Measurements from ENCODE around the gene SERP1. TPM values are rescaled to one million over a fixed set of nuclear protein-coding genes. Genes with fewer than 3 reads are reported as not detected.
A peak's percentile ranks its signal among the peaks of the same experiment; 100 is the strongest.

Gene SERP1
- total RNA-seq, 4 donors from 2014 or later = 117 to 177 (median 144) TPM

DNA sequence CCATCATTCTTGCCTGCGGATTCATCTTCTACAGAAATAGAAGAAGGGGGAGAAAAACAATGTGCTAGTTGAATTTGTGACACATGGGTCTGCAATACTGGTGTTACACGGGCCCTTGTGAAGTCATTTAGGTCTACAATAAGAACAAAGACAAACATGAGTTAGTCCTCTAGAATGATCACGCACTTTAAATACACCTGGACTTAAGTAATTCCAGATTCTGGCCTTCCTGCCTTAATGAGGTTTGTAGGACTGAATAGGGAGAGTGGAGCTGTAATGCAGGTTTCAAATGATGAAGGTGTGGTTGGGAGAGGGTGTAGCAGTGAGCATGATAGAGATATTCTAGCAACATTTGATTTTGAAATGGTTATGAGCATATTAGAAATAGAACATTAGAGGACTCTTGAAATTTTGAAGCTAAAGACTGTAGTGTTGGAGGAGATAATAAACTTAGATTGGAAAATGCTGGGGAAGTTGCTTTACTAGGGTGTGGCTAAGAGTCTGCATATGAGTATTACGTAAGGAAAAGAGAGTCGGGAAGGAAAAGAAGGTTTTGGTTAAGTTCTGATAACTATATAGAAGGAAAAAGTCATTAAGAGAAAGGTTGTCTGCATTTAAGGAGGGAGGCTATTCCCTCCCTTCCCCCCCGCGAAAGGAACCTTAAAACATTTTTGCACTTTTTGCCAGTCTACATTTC is 897 bp upstream of the SERP1 start:
- WGBS = 26% methylated on average over 7 of the region's 7 CpGs

DNA sequence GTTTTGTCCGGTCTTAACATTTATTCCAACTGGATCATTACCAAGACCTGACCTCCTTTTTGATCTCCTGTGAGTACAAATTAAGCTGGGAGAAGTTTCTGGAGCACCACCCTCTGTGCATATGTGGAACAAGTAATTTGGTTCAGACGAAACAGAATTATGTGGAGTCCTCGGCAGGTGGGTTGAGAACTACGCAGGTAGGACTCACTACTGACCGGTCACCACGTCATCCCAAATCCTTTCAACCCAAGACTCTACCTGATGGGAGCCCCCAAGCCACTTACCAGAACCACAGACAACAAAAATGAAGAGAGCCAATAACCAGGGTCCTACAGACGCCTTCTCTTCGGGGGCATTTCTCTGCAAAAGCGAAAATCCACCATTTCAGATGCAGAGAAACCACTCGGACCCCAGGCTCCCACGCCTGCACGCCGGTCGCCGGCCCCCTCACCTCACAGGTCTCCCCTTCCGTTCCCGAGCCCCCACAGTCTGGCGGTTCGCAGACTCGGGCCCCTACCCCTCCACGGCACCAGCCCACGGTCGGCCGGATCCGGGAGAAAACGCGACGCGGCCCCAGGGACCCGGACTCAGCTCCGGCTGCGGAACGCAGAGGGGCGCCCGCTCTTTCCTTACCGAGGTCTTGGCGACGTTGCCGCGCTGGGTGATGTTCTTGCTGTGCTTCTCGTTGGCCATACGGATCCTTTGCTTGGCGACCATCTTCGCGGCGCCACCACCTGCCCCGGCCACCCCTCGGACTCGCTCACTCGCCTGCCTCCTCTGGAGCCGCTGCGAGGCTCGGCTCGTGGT is 674 bp downstream of the SERP1 start:
- Histone ChIP-seq H3K9me3 (no peaks in the 10 kb centered on the region), H3K4me1 (peaks cover 19 to 51% (median 41%) of the 10 kb centered on the region in 4 donors), H3K36me3 (peaks cover 0 to 25% (median 18%) of the 10 kb centered on the region in 4 donors), H3K27me3 (no peaks in the 10 kb centered on the region), H3K4me3 (peak overlapping the region; percentile 72 to 95 (median 91)), H3K27ac (replicated peaks in 1 of 4) (peak overlapping the region; percentile 97 to 100 (median 98))
- 0% methylated on average over 14 of the region's 54 CpGs for WGBS
- intact Hi-C loops (cut with DNase I) = loop anchor here (2.0 to 5.0 kb wide), 2 partner anchors 57 to 135 kb away; partner anchors contain the start of gene SELENOT
- peak; percentile 93 for DNase-seq (ENCODE audit: extremely low spot score)
- TF ChIP-seq POLR2A (IDR thresholded peaks at IDR 0.05; ENCODE audit: low read depth) = no peak
- TF ChIP-seq, protein P1, sequence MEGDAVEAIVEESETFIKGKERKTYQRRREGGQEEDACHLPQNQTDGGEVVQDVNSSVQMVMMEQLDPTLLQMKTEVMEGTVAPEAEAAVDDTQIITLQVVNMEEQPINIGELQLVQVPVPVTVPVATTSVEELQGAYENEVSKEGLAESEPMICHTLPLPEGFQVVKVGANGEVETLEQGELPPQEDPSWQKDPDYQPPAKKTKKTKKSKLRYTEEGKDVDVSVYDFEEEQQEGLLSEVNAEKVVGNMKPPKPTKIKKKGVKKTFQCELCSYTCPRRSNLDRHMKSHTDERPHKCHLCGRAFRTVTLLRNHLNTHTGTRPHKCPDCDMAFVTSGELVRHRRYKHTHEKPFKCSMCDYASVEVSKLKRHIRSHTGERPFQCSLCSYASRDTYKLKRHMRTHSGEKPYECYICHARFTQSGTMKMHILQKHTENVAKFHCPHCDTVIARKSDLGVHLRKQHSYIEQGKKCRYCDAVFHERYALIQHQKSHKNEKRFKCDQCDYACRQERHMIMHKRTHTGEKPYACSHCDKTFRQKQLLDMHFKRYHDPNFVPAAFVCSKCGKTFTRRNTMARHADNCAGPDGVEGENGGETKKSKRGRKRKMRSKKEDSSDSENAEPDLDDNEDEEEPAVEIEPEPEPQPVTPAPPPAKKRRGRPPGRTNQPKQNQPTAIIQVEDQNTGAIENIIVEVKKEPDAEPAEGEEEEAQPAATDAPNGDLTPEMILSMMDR (IDR thresholded peaks at IDR 0.05) = no peak
- no peak for TF ChIP-seq POLR2AphosphoS5 (IDR thresholded peaks at IDR 0.05)
- no peak for TF ChIP-seq EP300 (IDR thresholded peaks at IDR 0.05)

More for the DNA sequence above, 897 bp upstream of the SERP1 start:
- intact Hi-C loops (cut with DNase I) = loop anchor here (2.0 to 5.0 kb wide), 2 partner anchors 55 to 136 kb away; partner anchors contain the start of gene SELENOT
- no peaks in the 10 kb centered on the region for H3K27me3 ChIP-seq
- no peak for TF ChIP-seq POLR2A (IDR thresholded peaks at IDR 0.05; ENCODE audit: low read depth)
- TF ChIP-seq EP300 (IDR thresholded peaks at IDR 0.05) = no peak
- TF ChIP-seq POLR2AphosphoS5 (IDR thresholded peaks at IDR 0.05) = no peak
- TF ChIP-seq, protein P1 (IDR thresholded peaks at IDR 0.05) = no peak
- H3K4me3 ChIP-seq = peak overlapping the region; percentile 72 to 95 (median 91)
- peaks cover 0 to 20% (median 16%) of the 10 kb centered on the region in 4 donors for H3K36me3 ChIP-seq
- no peaks in the 10 kb centered on the region for H3K9me3 ChIP-seq
- H3K27ac ChIP-seq (replicated peaks in 1 of 4) = peak overlapping the region; percentile 97 to 100 (median 98)
- H3K4me1 ChIP-seq = peaks cover 19 to 51% (median 43%) of the 10 kb centered on the region in 4 donors
- no peak for DNase-seq (ENCODE audit: extremely low spot score)

DNA sequence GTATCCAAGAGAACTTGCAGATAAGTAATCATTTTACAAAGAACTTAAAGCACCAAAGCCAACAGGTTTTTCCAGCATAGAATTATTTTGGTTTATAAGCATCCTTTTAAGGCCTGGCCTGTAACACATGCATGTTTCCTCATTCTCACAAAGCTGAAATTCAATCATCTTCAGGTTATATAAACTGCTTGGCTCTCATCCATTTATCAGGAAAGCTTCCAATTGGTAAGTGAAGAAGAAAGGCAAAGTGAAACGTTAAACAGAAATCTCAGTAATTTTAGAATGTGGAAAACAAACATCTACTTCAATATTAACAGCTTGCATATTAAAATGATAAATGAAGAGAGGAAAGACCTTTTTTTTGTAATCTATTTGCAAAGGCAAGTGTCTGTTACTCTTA is 1.6 kb downstream of the SERP1 start:
- Histone ChIP-seq H3K9me3 (no peaks in the 10 kb centered on the region), H3K4me3 (peak overlapping the region; percentile 72 to 95 (median 91)), H3K4me1 (peaks cover 19 to 48% (median 41%) of the 10 kb centered on the region in 4 donors), H3K27me3 (no peaks in the 10 kb centered on the region), H3K27ac (replicated peaks in 1 of 4) (peak overlapping the region; percentile 97 to 100 (median 98)), H3K36me3 (peaks cover 0 to 25% (median 18%) of the 10 kb centered on the region in 4 donors)
- intact Hi-C loops (cut with DNase I) = loop anchor here (5.0 kb wide), 1 partner anchor 58 kb away; the partner anchor contains the start of gene SELENOT
- TF ChIP-seq EP300 (IDR thresholded peaks at IDR 0.05) = no peak
- TF ChIP-seq, protein P1 (IDR thresholded peaks at IDR 0.05) = no peak
- TF ChIP-seq POLR2AphosphoS5 (IDR thresholded peaks at IDR 0.05) = no peak
- TF ChIP-seq POLR2A (IDR thresholded peaks at IDR 0.05; ENCODE audit: low read depth) = no peak
- no peak for DNase-seq (ENCODE audit: extremely low spot score)
- 3% methylated on average over 1 of the region's 1 CpG for WGBS

DNA sequence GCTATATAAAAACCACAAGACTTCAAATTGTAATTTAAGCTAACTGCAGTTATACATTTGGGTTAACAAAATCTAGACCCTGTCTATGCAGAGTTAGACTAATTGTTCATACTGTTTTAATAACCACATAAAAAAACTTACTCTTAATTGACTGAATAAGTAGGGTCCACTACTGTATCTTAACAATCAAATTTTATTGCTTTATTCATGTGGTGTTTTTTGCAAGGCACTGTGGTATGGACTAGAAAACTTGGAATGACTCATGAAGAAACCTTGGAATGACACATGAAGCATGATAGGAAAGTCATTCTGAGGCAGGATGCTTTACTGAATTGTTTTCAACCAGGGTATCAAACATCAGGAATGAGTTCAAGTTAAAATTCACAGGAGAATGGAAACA is 2.3 kb downstream of the SERP1 start:
- DNase-seq (ENCODE audit: extremely low spot score) = no peak
- TF ChIP-seq, protein P1 (IDR thresholded peaks at IDR 0.05) = no peak
- TF ChIP-seq POLR2AphosphoS5 (IDR thresholded peaks at IDR 0.05) = no peak
- TF ChIP-seq POLR2A (IDR thresholded peaks at IDR 0.05; ENCODE audit: low read depth) = no peak
- no peak for TF ChIP-seq EP300 (IDR thresholded peaks at IDR 0.05)
- Histone ChIP-seq H3K27ac (replicated peaks in 1 of 4) (peak overlapping the region; percentile 97 to 100 (median 98)), H3K4me3 (peak overlapping the region in 1 of 4 donors; percentile 95), H3K27me3 (no peaks in the 10 kb centered on the region), H3K36me3 (peaks cover 0 to 25% (median 18%) of the 10 kb centered on the region in 4 donors), H3K4me1 (peaks cover 19 to 46% (median 40%) of the 10 kb centered on the region in 4 donors), H3K9me3 (no peaks in the 10 kb centered on the region)
- intact Hi-C loops (cut with DNase I) = no loop called here

Measured in esophagus muscularis mucosa (tissue), 4 donors.